Stomach (tissue), 9 donors: ENCODE measurements around the gene YIPF5. TPM values are rescaled to one million over a fixed set of nuclear protein-coding genes. Genes with fewer than 3 reads are reported as not detected.

Experiments used
- DNase-seq, 2 donors: peaks; one replicate each; pipeline versions ENCODE4 v3.0.0 to v3.0.0-alpha.2; 2013 to 2019
- H3K27ac ChIP-seq, 5 donors: fragments of 200-600 bp in 4 of 5; sonication (generic) in 4 of 5; one replicate each; pipeline ENCODE4 v1.5.1; 2013 to 2019; ENCODE audit warnings: mild to moderate bottlenecking in 1 of 5, moderate library complexity in 1 of 5
- H3K27me3 ChIP-seq, 3 donors: fragments of 200-600 bp; sonication (generic); one replicate each; pipeline ENCODE4 v1.5.1; 2017 to 2019; ENCODE audit warnings: mixed run types in 1 of 3
- H3K36me3 ChIP-seq, 4 donors: fragments of 200-600 bp; sonication (generic); 1 replicate in 3 of 4; 2 replicates in 1 of 4; pipeline ENCODE4 v1.5.1; 2016 to 2019
- H3K4me1 ChIP-seq, 4 donors: fragments of 200-600 bp; sonication (generic); one replicate each; pipeline ENCODE4 v1.5.1; 2016 to 2019
- H3K4me3 ChIP-seq, 4 donors: fragments of 200-600 bp; sonication (generic) in 3 of 4; one replicate each; pipeline ENCODE4 v1.5.1; 2016 to 2019; ENCODE audit warnings: mild to moderate bottlenecking in 1 of 4
- H3K9me3 ChIP-seq, 4 donors: fragments of 200-600 bp; sonication (generic); one replicate each; pipeline ENCODE4 v1.5.1; 2016 to 2019
- CTCF ChIP-seq, 7 experiments: fragments of 450-650 bp in 4 of 7; fragments of 200-600 bp in 3 of 7; sonication (generic) in 3 of 7; IDR thresholded peaks; one replicate each; pipeline ENCODE4 v1.5.1; 2016 to 2019; ENCODE audit warnings: antibody characterized with exemption in 7 of 7, control low read depth in 2 of 7, mild to moderate bottlenecking in 1 of 7
- EP300 ChIP-seq: sonication (generic); formaldehyde crosslinking; IDR thresholded peaks from one replicate; pipeline ENCODE4 v1.6.1; 2017; ENCODE audit warnings: antibody characterized with exemption
- POLR2A ChIP-seq, 4 donors: fragments of 450-650 bp; IDR thresholded peaks; one replicate each; pipeline ENCODE4 v1.6.1; 2016; ENCODE audit warnings: antibody characterized with exemption in 4 of 4, control low read depth in 2 of 4, mild to moderate bottlenecking in 1 of 4, moderate library complexity in 1 of 4
- POLR2AphosphoS5 ChIP-seq, 3 donors: sonication (generic); formaldehyde crosslinking; IDR thresholded peaks; one replicate each; pipeline ENCODE4 v1.6.1; 2016; ENCODE audit warnings: antibody characterized with exemption in 3 of 3
- WGBS, 5 donors: extraction: QIAGEN DNeasy Blood & Tissue Kit in 3 of 5; methylation state at CpG; one replicate each; pipeline versions ENCODE4 v1.1.5 to v1.1.7; 2013 to 2018; 5-methylcytosine and 5-hydroxymethylcytosine counted together
- intact Hi-C: fragments of 100-400 bp; cut with DNase I; formaldehyde crosslinking; loops from one replicate; pipeline ENCODE4 v1.15.1; 2023; ENCODE audit warnings: low total_unique reads
- polyA plus RNA-seq, 3 donors: library from polyadenylated mRNA; stranded (reverse); fragments of 200-250 nt; gene quantifications; one replicate each; pipeline ENCODE4 v1.2.3, GENCODE V29; 2013
- small RNA-seq, 4 donors: library from RNA; depleted of rRNA; stranded (forward); fragments of <200 nt; gene quantifications; one replicate each; pipeline ENCODE3, GENCODE V24; 2016
- total RNA-seq, 5 donors: library from RNA; depleted of rRNA; stranded (reverse); fragments of >200 nt; gene quantifications; one replicate each; pipeline versions ENCODE4 v1.1.0 to v1.2.3, GENCODE V29; 2014 to 2016
- donor health status: healthy with polysubstance abuse.
- donor health status: Bipolar disorder and iron deficiency.
- donor health status: healthy.

YIPF5 gene
- total and polyA plus RNA-seq, 8 donors: 0.87 to 49.9 (median 14.0) TPM

GRCh38 chr5:144117412-144117811 is 53.0 kb downstream of the YIPF5 start:
- Histone ChIP-seq H3K4me1 (no peaks in the 10 kb centered on the region), H3K27me3 (no peaks in the 10 kb centered on the region), H3K27ac (no peak overlapping the region), H3K9me3 (peaks cover 0 to 6% (median 0%) of the 10 kb centered on the region in 4 donors), H3K4me3 (no peak overlapping the region), H3K36me3 (no peaks in the 10 kb centered on the region)
- intact Hi-C loops: no loop called here
- TF ChIP-seq EP300 (no peak), POLR2A (IDR thresholded peaks at IDR 0.05) (no peak), POLR2AphosphoS5 (IDR thresholded peaks at IDR 0.05) (no peak), CTCF (IDR thresholded peaks at IDR 0.05) (no peak)
- no peak for DNase-seq

- no peak for DNase-seq
- intact Hi-C loops: no loop called here
- no peak overlapping the region for H3K4me3 ChIP-seq
- no peaks in the 10 kb centered on the region for H3K36me3 ChIP-seq
- no peaks in the 10 kb centered on the region for H3K27me3 ChIP-seq
- no peaks in the 10 kb centered on the region for H3K4me1 ChIP-seq
- peaks cover 0 to 4% (median 0%) of the 10 kb centered on the region in 4 donors for H3K9me3 ChIP-seq
- no peak overlapping the region for H3K27ac ChIP-seq
- WGBS, 5 donors: 3 to 83% (median 33%) methylated on average over 1 of the region's 1 CpG
- TF ChIP-seq POLR2AphosphoS5 (IDR thresholded peaks at IDR 0.05): no peak
- TF ChIP-seq EP300: no peak
- no peak for TF ChIP-seq CTCF (IDR thresholded peaks at IDR 0.05)
- no peak for TF ChIP-seq POLR2A (IDR thresholded peaks at IDR 0.05)
Measured at GRCh38 chr5:144114571-144114970, 55.9 kb downstream of the YIPF5 start.

Small RNAs within 50 kb of the gene (small RNA-seq; reads per million reads assigned to genes)
- 0 reads per million in 4 donors for gene RN7SL87P

Other genes starting within 250 kb of the YIPF5 start
- gene KCTD16, start 214 bp upstream of the YIPF5 start, total RNA-seq: 1 to 10 TPM in 1 of 5 donors, under 1 TPM in 1, not detected in 3; under 0.01 to 1.8 TPM
- gene KCTD16, start 214 bp upstream of the YIPF5 start, polyA plus RNA-seq: under 1 TPM in 2 of 3 donors, not detected in 1; under 0.01 TPM